HG02884 (cell line): ENCODE results near the gene NFIB.

Source experiments
- ATAC-seq: cut with Tn5 transposase; IDR thresholded peaks from one replicate; pipeline ENCODE4 v1.9.1; 2021; ENCODE audit warnings: mild to moderate bottlenecking, moderate library complexity; ENCODE audit not compliant: unreplicated experiment

NFIB gene

DNA sequence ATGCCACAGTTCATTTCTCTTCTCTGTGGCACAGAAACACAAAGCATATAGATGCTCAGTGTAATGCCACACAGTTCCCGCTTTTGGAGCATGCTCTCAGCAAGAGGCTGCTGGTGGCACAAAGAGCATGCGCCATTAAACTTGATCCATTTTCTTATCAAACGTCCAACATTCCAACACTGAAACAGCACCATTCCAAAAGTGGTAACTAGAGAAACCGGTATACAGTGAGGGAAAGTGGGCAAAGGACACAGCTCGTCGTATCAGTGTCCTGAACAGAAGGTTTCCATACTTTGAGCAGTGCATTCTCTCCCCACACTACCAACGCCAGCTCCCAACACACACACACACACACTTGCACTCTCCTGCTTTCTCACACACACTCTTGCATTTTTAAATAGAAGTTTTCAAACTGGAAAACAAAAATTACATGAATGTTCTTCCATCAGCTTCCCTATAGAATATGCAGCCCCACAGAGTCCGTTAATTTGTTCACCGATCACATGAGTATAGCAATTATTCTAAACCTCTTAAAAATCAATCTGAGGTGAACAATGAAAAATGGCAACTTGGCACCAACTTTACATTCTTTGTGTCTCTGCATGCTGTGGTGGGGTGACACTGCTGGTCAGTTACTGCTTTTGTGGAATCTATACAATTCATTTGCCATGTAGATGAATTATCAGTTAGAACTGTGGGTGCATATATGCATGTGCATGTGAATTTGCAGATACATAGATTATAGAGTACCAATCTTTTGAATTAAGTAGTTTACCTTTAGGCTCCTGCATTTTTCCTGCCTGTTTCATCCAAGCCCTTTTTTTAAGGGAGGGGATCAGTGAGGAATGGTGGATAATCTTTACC lies 5.7 kb downstream of the NFIB start:
- ATAC-seq = no peak

DNA sequence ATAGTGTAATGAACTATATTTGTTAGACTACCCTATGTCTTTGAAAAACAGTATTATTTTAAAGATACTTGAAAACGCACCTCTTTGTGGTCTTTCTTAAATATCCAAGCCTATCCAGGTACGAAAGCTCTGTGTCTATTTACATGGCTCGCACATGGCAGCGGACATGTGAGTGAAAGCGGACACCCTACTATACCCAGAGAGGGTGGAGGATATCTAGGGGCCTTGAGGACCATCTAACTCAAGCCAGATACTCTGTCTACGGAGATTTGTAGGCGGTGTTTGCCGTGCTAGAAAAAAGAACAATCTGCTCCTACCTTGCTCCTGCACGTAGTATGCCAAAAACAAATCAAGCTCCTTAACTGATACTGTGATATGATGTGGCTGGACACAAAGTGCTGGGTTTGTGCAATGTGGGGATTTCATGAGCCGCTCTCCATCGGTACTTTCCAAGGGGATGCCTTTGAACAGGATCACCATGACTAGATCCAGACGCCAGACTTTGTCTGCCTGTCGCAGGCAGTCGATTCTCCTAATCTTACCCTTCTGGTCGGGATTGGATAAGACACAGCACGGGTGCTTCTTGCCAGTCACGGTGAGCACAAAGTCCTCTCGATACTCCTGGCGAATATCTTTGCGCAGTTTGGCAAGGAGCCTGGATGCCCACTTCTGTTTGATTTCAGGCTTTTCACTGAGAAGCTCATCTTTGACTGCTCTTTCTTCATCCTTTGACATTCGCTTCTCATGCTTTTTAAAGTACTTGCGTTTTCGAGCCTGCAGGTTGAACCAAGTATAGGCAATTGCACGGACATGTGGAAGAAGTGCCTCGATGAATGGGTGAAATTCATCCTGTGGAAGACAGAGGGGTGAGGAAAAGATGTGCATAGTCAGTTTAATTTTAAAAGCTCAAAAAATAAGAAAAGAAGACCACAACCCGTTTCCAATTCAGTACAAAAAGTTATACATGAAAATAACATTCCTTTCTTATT lies 7.0 kb downstream of the NFIB start:
- no peak for ATAC-seq

DNA sequence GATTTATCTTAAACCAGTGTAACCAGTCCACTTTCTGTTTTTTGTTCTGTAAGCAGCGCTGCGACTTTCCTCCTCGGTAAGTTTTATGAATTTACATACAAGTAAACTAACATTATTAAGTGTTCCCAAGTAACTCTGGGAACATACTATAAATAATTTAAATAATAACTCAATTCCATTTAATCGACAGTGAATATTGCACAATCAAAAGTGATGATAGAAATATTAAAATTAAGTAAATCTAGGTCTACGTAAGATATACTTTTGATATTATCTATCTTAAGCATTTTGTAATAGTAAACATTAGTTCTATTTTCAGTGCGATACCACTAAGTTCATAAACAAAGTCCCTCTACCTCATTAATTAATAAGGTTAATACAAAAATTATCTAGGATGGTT lies 7.8 kb downstream of the NFIB start:
- no peak for ATAC-seq

DNA sequence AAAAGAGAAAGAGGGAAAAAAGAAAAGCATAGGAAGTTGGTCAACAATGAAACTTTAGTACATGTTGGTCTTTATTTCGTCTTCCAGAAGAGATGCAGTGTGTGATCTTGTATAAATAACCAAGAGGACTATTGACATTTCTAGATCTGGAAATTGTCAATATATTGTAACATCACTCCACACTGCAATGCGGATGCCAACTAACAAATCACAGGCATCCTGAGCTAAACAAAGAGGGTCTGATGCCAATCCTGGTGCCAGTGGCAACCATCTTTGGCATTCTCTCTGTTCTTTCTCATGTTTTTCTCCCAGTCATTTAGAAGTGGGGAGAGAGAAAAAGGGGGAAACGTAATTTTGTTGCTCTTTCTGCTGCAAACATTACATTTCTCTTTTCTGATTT lies 9.7 kb downstream of the NFIB start:
- ATAC-seq = no peak

DNA sequence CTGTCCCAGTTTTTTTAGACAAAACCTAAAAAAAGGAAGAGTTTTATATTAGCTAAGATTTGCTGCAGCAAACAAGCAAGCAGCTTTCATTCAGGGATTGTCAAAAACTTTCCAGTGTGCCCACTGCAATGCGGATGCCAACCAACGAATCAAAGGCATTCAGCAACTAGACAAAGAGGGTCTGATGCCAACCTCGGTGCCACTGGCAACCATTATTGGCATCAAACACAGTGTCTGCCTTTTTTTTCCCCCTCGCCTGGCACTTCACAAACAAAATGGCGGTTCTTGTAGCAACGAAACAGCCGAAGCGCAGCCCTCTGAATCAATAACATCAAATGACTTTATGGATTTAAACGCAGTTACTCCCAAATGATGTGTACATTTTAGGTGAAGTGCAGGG lies 10.4 kb downstream of the NFIB start:
- no peak for ATAC-seq

DNA sequence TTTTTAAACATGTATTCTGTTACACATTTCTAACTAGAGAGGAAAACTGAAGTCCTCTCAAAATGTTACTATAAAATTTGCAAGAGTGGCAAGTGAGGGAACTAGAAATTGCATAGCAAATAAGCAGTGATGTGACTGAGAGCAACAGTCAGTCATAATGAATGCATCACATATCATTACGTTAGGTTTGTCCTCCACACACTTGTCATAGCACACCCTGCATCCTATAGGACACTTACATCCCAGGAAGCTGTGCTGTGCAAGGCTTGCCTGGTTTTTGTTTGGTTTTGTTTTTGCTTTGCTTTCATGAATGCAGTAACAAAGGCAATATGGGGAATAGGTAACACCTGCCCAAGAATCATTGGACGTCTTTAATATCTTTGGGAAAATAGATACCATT lies 10.8 kb downstream of the NFIB start:
- ATAC-seq = no peak

DNA sequence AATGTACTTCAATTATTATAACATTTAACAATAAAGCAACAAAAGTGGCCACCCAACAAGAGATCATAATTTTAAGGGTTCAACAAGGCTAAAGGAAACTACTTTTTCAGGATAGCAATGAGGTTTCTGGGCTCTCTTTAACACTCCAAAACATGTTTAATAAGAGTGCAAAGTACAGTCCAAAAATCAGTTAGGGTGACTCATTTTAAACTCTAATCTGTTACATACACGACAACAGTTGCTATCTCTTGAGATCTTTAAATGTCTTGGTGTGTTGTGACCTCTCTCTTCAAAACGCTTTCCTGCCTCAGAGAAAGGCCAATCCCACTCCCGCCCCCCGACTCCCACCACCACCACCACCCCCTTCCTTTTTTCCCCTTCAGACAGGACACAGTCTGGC lies 11.5 kb downstream of the NFIB start:
- no peak for ATAC-seq

DNA sequence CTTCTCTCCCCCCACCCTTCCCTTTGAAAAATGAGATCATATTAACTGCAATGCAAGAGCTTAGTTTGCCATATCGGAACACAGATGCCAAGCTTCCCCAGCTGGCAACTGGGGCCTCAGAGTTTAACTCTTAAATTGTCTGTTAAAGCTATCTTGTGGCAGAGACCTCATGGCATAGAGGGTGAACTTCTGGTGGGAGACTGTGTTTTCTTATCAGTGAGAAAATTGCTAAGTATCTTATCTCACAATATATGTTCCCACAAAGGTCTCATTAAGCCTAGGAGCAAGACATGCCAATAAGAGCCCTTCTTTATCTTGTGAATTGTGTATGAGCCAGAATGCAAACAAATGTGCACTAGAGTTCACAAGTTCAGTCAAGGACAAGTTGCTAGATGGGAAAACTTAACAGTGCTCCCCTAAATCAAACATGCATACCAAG lies 12.3 kb downstream of the NFIB start:
- no peak for ATAC-seq

DNA sequence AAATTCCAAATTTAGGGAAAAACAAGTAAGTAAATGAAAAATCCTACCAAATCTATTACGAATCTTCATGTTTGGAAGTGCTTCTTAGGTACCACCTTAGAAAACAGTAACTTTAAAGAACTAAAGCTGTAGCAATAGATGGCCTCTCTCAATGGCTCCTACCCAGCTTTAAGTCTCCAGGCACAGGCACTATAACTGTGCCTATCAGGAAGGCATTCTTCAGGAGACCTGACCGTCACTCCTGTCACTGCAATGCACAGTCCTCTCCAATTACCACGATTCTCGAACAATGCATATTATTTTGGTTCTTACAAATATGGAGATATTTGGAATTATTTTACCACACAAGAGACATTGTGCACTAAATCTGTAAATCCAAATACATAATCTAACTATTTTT lies 12.9 kb downstream of the NFIB start:
- ATAC-seq = no peak

DNA sequence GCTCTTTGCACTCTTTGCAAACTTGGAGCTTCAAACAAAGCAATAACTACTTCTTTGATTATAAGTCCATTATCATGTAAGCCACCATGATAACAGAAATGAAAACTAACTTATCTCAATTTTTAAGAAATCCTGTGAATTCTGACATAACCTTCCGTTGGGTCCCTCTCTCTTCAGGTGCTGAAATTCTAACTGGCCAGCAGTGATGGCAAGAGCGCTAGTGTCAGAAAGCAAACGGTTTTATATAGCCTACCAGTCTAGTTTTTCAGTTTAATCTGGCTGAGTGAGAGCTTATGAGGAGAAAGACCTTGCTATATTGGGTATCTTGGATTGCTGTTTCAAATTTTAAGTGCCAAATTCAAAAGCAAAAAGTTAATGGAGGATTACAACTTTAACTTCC lies 13.4 kb downstream of the NFIB start:
- ATAC-seq = no peak

DNA sequence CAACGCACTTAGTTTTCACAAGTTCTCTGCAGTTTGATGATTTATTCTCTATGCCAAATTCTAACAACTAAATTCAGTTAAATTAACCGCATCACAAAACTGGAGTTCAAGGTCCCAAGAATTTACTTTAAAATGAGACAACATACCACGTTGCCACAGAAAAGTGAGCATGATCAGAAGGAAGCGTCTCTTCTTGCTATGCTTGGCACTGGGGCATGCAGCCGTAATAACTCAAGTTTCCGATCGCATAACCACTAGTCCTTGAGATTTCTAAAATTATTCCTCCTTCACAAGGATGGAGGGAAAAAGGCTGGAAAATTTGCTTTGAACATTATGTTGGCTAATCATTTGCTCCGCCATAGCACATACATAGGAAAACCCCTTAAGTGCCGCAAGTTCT lies 13.9 kb downstream of the NFIB start:
- no peak for ATAC-seq

DNA sequence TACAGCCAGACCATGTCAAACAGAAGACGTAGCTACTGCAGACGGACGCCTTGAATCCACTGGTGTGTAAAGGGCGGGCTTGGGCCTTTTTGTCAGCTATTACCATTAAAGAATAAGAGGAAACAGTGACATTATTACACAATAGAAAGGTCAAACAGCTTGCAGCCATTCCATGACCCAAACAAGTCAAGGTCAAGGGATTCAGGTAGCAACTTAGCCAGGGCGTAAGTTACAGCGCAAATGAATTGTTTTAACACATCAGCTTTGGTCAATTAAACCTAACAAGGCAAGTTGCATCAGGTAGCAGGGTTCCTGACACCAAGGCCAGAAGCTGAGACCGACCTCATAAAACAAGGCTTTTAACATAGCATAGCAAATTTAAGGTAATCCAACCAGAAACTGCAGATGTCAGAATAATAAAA lies 15.3 kb downstream of the NFIB start:
- ATAC-seq = no peak

DNA sequence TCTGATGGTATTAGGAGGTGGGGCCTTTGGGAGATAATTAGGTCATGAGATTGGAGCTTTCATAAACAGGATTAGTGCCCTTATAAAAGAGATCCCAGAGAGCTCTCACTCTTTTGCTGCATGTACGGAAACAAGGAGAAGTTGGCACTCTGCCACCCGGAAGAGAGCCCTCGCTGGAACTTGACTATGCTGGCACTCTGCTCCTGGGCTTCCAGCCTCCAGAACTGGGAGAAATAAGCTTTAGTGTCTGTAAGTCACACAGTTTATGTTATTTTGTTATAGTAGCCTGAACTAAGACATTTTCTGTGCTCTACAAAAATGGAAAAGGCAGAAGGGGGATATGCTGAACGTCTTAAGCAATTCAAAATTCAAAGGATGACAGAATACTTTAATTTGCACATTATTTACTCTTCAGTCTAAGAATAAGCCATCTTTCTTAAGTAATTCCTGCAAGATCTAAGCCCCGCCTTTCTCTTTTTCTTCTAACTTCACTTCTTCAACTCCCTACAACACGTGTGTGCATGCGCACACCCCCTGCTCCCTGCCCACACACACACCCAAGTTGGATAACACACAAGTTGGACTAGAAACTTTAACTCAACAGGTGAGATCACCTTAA lies 17.3 kb downstream of the NFIB start:
- no peak for ATAC-seq

DNA sequence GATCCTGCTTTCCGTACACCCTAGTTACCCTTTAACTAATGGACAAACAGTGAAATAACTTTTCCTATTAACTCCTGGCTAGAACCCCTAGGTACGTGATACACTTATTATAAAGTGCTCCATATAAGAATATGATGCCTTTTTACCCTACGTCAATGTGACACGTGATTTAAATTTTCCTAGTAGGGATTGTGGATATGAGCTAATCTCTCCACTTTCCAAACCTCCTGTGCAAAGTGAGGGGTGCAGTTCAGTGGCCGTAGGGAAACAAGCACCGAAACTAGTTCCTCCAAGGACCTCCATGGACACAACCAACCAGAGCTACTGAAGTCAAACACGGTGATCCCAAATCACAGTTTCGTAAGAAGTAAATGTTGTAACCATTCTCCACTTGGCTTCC lies 19.3 kb downstream of the NFIB start:
- no peak for ATAC-seq

DNA sequence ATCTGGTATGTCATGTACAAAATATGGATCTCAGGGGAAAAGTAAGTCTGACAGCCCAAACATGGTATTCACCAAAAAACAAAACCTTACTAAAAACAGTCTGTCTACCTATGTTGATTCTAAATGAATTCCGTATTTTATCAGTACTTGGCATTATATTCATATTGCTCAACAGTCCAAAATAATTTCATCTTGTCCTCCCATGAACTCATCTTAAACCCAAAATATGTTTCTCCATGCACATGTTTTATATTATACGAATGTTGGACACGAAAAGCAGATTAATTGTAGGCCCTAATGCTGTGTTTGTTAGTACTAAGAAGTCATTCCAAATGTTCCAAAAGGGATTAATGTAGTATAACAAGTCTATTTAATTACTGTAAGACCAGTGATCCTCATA lies 20.1 kb downstream of the NFIB start:
- no peak for ATAC-seq

DNA sequence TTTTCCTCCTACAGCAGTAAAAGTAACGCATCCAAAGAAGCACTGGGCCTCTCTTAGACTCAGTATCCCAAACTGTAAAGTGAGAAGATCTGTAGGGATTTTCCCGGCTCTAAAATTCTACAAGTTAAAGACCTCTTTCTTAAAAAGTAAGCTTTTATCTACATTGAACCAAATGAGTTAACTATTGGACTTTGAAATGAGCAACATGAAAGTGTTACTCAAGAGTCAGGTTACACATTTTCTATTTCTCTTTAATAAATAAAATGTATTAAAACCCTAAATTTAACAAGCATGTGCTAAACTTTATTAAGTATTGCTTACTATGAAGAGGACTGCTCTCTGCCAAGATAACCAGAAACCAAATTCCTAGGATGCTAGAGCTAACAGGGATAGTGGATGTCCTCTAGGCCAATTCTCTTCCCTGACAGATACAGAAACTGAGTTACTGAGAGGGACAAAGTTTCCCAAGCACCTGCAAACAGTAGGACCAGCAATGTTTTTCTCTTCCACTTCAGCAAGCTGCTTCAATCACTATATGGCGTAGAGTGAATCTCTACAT lies 21.7 kb downstream of the NFIB start:
- ATAC-seq = no peak

DNA sequence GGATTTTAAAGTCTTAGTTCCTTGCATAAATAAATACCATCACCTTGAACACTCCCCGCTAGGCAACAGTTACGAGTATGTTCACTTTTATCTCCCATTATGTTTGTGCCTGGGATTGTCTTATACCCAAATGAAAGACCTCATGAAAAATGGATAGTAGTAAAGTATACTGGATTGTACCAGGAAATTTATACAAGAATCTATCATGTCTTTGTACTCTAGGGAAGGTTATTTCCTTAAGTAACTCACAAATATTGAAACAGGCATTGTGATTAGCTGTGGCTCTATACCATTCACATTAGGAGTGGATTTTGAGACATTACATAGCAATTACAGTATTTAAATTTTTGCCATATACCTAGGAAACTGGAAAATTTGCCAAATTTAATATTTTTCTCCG lies 24.0 kb downstream of the NFIB start:
- no peak for ATAC-seq

DNA sequence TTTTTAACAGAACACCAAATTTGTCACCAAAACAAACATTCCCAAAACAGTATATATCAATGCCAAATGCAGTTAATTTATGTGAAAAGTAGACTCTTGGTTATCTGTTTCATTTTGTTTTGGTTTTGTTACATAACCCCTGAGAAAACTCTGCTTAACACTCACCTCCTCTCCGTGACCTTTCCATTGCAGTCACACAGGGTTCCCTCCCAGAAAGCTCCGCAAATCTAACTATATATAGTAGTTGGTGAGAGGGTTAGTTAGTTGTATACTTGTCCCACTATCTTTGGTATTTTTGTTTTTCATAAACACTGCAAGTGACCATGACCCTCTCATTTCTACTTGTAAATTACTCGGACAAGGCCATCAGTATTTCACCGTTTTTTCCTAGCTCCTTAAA lies 25.5 kb downstream of the NFIB start:
- no peak for ATAC-seq

DNA sequence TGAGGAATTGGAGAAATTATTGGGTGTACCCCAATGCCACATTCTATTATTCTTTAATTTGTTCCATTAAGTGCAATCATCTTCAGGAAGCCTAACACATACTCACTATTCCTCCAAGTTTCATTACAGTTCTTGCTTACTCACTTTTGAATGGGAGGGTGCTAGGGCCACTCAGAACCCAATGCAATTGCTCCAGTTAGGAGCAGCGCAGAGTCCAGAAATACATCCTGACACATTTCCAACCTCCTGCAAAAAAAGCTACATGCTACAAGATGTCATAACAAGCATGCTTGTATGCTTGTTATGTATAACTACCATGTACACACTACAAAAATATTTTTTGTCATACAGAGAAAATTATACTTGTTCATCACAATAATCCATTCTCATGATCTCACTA lies 27.8 kb downstream of the NFIB start:
- ATAC-seq = no peak

DNA sequence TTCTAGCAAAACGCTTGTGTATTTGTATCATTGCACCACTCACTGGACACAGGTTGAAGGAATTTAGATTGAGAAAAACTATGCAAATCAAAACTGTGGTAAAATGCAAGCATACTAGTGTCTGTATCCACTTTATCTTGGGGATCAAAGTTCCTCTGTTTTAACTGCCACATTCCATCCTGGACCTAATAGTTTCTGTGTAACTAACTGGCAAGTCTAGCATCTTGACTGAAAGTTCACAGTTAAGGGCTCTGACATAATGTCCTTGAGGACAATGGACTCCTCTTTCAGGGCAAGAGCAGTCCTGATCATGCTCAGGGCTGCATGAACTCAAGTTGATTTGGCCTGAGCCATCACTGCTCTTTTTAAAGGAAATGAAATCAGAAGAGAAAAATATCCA lies 30.7 kb downstream of the NFIB start:
- no peak for ATAC-seq

DNA sequence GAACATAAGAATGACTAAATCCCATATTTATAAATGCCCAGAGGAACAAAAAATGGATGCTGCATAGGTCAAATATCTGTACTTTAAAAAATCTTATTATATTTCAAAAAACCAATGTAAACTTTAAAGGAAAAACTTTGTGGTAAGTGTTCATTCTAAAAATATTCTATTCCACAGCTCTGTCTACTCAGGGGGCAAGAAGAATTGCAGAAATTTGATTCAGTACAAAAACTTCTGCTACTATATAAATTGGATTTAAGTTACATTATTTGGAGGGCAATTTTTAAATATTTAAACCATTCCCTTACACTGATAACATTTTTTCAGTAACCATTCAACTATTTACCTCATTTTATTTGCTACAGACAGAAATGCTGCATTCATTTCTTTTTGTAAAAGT lies 32.1 kb downstream of the NFIB start:
- no peak for ATAC-seq
